ENCODE results near the gene EDIL3. TPM values are rescaled to one million over a fixed set of nuclear protein-coding genes. Genes with fewer than 3 reads are reported as not detected.

EDIL3 gene
- total and polyA plus RNA-seq, 2 of the 13 experiments (the other 11 are each of a cell fraction or from before 2014, with no cell fraction given) = 0.01 TPM; not detected in 1

DNA sequence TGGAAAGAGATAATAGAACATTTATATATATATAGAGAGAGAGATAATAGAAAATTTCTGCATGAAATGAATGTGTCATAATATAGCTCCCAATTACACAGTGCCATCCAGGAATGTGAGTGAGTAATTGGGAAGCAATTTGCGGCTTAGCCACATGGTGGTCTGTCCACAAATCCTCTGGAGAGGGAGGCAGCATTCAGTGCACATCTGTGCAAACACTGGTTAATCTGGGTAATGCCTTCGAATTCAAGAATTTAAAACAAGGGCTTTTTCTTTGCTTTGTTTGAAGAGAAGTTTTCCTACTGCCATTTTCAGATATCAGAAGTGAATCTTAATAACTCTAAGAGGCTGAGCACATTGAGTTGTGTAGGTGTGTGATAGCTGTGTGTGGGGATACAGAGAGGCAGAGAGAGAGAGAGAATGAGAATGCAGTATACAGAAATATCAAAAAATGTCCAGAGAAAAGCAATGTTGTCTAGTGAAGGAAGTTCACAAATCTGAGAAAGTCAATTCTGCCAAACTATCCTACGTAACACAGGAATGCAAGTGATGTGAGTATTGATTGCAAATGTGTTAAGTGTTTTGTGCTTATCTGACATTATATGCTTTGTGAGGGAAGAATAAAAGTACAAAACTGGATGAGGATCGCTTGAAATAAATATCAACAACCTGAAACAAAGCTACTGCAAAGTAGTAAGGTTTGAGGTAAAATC lies 134.6 kb downstream of the EDIL3 start (continued):
- TF ChIP-seq HNF1B (CRISPR knock-in tag; IDR thresholded peaks at IDR 0.05) (no peak), MED13 (CRISPR knock-in tag; IDR thresholded peaks at IDR 0.05) (no peak), ZNF460 (CRISPR knock-in tag; IDR thresholded peaks at IDR 0.05; ENCODE audit: borderline replicate concordance) (no peak)
- TF ChIP-seq, protein P1, sequence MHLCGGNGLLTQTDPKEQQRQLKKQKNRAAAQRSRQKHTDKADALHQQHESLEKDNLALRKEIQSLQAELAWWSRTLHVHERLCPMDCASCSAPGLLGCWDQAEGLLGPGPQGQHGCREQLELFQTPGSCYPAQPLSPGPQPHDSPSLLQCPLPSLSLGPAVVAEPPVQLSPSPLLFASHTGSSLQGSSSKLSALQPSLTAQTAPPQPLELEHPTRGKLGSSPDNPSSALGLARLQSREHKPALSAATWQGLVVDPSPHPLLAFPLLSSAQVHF (CRISPR knock-in tag; IDR thresholded peaks at IDR 0.05) = no peak

- H3K27me3 ChIP-seq (ENCODE audit: control insufficient read depth in 1 of 2, insufficient read depth in 2 of 2, low read length in 2 of 2) = no peaks in the 10 kb centered on the region
- H3K27ac ChIP-seq (ENCODE audit: extremely low read length, insufficient read depth, low read length) = no peak overlapping the region
- no peak overlapping the region for H2AFZ ChIP-seq (ENCODE audit: low read length)
- FAIRE-seq (no peak), ATAC-seq (no peak), DNase-seq (ENCODE audit: low spot score) (no peak)
- no peaks in the 10 kb centered on the region for H3K4me1 ChIP-seq (ENCODE audit: insufficient read depth, low read length)
- CTCF ChIA-PET (ENCODE audit: low intra/inter-chr PET ratio, low total read pairs) = no interaction called here
- H4K20me1 ChIP-seq (ENCODE audit: insufficient read depth, low read length) = no peaks in the 10 kb centered on the region
- H3K9ac ChIP-seq (ENCODE audit: insufficient read depth, low read depth, low read length) = no peak overlapping the region
- in situ Hi-C loops (cut with HindIII; ENCODE audit: extremely low pct_ligation_motif_present, low pct_unique_long_range_greater_than_20kb) = no loop called here
- 13% methylated on average over 4 of the region's 4 CpGs for WGBS (ENCODE audit: low lambda C conversion rate)
- BruUV-seq (replicated peaks) = no TSS peak
- no peak overlapping the region for H3K4me3 ChIP-seq (replicated peaks in 1 of 3; ENCODE audit: insufficient read depth in 1 of 3, low read depth in 2 of 3, low read length in 3 of 3)
- H3K79me2 ChIP-seq (ENCODE audit: insufficient read depth, low read length) = no peaks in the 10 kb centered on the region
- intact Hi-C loops (cut with micrococcal nuclease; ENCODE audit: unreplicated experiment) = no loop called here
- H3K4me2 ChIP-seq (ENCODE audit: low read depth, low read length) = no peak overlapping the region
- H3K9me3 ChIP-seq (ENCODE audit: low read length) = no peaks in the 10 kb centered on the region
- no peaks in the 10 kb centered on the region for H3K36me3 ChIP-seq (replicated peaks in 1 of 2; ENCODE audit: control insufficient read depth in 1 of 2, insufficient read depth in 2 of 2, low read length in 2 of 2)
- POLR2A ChIA-PET = no interaction called here
- TF ChIP-seq EED (CRISPR knock-in tag; IDR thresholded peaks at IDR 0.05) (no peak), GZF1 (CRISPR knock-in tag; IDR thresholded peaks at IDR 0.05) (no peak), ZNF432 (CRISPR knock-in tag; IDR thresholded peaks at IDR 0.05; ENCODE audit: borderline replicate concordance) (no peak), RCOR2 (CRISPR knock-in tag; IDR thresholded peaks at IDR 0.05) (no peak), MYC (CRISPR knock-in tag; IDR thresholded peaks at IDR 0.05; ENCODE audit: borderline replicate concordance) (no peak), REL (CRISPR knock-in tag; conservative IDR thresholded peaks at IDR 0.05) (no peak), ZKSCAN5 (CRISPR knock-in tag; IDR thresholded peaks at IDR 0.05) (no peak), RAD51 (IDR thresholded peaks at IDR 0.05; ENCODE audit: borderline replicate concordance) (no peak), ZNF343 (CRISPR knock-in tag; IDR thresholded peaks at IDR 0.05) (no peak), ZNF547 (CRISPR knock-in tag; IDR thresholded peaks at IDR 0.05) (no peak), SMARCC2 (IDR thresholded peaks at IDR 0.05) (no peak), NR1H2 (CRISPR knock-in tag; IDR thresholded peaks at IDR 0.05; ENCODE audit: borderline replicate concordance, low read depth) (no peak), ZNF124 (CRISPR knock-in tag; IDR thresholded peaks at IDR 0.05) (no peak)
- TF ChIP-seq, protein P2, sequence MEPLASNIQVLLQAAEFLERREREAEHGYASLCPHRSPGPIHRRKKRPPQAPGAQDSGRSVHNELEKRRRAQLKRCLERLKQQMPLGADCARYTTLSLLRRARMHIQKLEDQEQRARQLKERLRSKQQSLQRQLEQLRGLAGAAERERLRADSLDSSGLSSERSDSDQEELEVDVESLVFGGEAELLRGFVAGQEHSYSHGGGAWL (CRISPR knock-in tag; IDR thresholded peaks at IDR 0.05) = no peak
- TF ChIP-seq, protein P3, sequence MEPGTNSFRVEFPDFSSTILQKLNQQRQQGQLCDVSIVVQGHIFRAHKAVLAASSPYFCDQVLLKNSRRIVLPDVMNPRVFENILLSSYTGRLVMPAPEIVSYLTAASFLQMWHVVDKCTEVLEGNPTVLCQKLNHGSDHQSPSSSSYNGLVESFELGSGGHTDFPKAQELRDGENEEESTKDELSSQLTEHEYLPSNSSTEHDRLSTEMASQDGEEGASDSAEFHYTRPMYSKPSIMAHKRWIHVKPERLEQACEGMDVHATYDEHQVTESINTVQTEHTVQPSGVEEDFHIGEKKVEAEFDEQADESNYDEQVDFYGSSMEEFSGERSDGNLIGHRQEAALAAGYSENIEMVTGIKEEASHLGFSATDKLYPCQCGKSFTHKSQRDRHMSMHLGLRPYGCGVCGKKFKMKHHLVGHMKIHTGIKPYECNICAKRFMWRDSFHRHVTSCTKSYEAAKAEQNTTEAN (CRISPR knock-in tag; conservative IDR thresholded peaks at IDR 0.05) = no peak
These were observed 136.7 kb downstream of the EDIL3 start for GRCh38 chr5:84248013-84248412.

All from HepG2 (cell line).